Vagina (tissue), 2 donors: ENCODE data around the gene CXCR5. TPM values are rescaled to one million over a fixed set of nuclear protein-coding genes. Genes with fewer than 3 reads are reported as not detected.

Experiments used
- DNase-seq, 2 donors: peaks; one replicate each; pipeline ENCODE4 v3.0.0-alpha.2; 2017; ENCODE audit errors: extremely low spot score in 2 of 2
- H3K27ac ChIP-seq: fragments of 200-600 bp; sonication (generic); one replicate; pipeline ENCODE4 v1.5.1; 2019
- H3K27me3 ChIP-seq: fragments of 200-600 bp; sonication (generic); one replicate; pipeline ENCODE4 v1.5.1; 2019
- H3K36me3 ChIP-seq, 2 donors: fragments of 200-600 bp; sonication (generic); one replicate each; pipeline ENCODE4 v1.5.1; 2017 to 2019
- H3K4me1 ChIP-seq: fragments of 200-600 bp; sonication (generic); one replicate; pipeline ENCODE4 v1.5.1; 2019
- H3K4me3 ChIP-seq, 2 donors: fragments of 200-600 bp; sonication (generic); 1 replicate in 1 of 2; 2 replicates in 1 of 2; pipeline ENCODE4 v1.5.1; 2016 to 2019
- H3K9me3 ChIP-seq: fragments of 200-600 bp; sonication (generic); one replicate; pipeline ENCODE4 v1.5.1; 2019
- POLR2A ChIP-seq, 2 donors: fragments of 450-650 bp; IDR thresholded peaks; one replicate each; pipeline ENCODE4 v1.6.1; 2017; ENCODE audit warnings: antibody characterized with exemption in 2 of 2, mild to moderate bottlenecking in 2 of 2, moderate library complexity in 2 of 2
- POLR2AphosphoS5 ChIP-seq, 2 donors: sonication (generic); formaldehyde crosslinking; IDR thresholded peaks; one replicate each; pipeline ENCODE4 v1.9.0; 2017; ENCODE audit warnings: antibody characterized with exemption in 2 of 2, mild to moderate bottlenecking in 2 of 2, low read depth in 1 of 2; ENCODE audit not compliant: insufficient read depth in 1 of 2
- intact Hi-C: fragments of 100-400 bp; cut with DNase I; formaldehyde crosslinking; loops from one replicate; pipeline ENCODE4 v1.15.1; 2023
- total RNA-seq: library from RNA; depleted of rRNA; stranded (reverse); fragments of >200 nt; gene quantifications from one replicate; pipeline ENCODE4 v1.2.3, GENCODE V29; 2016
- TF ChIP-seq, protein P1 (sequence below), 3 experiments: fragments of 450-650 bp in 2 of 3; fragments of 200-600 bp in 1 of 3; sonication (generic) in 1 of 3; IDR thresholded peaks; one replicate each; pipeline ENCODE4 v1.5.1; 2017 to 2019; ENCODE audit warnings: antibody characterized with exemption in 3 of 3, mild to moderate bottlenecking in 2 of 3, moderate library complexity in 2 of 3

The CXCR5 gene
- total RNA-seq, 1 donor from 2014 or later: not detected

DNA sequence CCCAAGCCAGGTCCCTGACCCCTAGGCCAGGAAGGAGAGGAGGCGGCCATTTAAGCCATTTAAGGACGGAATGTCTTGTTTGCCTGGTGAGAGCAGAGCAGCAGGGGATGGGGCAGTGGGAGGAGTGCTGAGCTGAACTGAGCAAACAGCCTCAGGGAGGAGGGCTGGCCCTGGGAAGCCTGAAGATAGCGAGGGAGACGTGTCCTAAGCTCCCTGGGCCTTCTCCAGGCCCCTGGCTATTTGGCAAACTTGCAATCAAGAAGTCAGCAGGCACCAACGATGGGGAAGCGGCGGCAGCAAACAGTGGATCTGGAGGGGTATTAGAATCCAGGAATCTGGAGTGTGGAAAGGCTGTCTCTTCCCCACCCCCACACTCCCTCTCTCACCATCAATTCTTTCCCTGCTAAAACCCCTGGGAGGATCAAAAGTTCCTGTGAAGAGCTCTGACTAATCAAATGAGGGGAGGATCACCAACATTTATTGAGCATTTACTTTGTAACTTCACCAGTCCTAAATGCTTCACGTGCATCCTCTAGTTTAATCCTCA is 33.2 kb downstream of the CXCR5 start:
- intact Hi-C loops: no loop called here
- peaks cover 100% of the 10 kb centered on the region for H3K4me1 ChIP-seq
- peak overlapping the region; percentile 18 to 49 for H3K4me3 ChIP-seq
- H3K27ac ChIP-seq: peak overlapping the region; percentile 96
- no peaks in the 10 kb centered on the region for H3K27me3 ChIP-seq
- no peak for DNase-seq
- TF ChIP-seq POLR2AphosphoS5 (IDR thresholded peaks at IDR 0.05; ENCODE audit: insufficient read depth in 1 of 2, low read depth in 1 of 2): peak in 1 of 2 donors; percentile 52
- TF ChIP-seq, protein P1, sequence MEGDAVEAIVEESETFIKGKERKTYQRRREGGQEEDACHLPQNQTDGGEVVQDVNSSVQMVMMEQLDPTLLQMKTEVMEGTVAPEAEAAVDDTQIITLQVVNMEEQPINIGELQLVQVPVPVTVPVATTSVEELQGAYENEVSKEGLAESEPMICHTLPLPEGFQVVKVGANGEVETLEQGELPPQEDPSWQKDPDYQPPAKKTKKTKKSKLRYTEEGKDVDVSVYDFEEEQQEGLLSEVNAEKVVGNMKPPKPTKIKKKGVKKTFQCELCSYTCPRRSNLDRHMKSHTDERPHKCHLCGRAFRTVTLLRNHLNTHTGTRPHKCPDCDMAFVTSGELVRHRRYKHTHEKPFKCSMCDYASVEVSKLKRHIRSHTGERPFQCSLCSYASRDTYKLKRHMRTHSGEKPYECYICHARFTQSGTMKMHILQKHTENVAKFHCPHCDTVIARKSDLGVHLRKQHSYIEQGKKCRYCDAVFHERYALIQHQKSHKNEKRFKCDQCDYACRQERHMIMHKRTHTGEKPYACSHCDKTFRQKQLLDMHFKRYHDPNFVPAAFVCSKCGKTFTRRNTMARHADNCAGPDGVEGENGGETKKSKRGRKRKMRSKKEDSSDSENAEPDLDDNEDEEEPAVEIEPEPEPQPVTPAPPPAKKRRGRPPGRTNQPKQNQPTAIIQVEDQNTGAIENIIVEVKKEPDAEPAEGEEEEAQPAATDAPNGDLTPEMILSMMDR (IDR thresholded peaks at IDR 0.05): no peak
- H3K9me3 ChIP-seq: no peaks in the 10 kb centered on the region
- no peaks in the 10 kb centered on the region for H3K36me3 ChIP-seq

DNA sequence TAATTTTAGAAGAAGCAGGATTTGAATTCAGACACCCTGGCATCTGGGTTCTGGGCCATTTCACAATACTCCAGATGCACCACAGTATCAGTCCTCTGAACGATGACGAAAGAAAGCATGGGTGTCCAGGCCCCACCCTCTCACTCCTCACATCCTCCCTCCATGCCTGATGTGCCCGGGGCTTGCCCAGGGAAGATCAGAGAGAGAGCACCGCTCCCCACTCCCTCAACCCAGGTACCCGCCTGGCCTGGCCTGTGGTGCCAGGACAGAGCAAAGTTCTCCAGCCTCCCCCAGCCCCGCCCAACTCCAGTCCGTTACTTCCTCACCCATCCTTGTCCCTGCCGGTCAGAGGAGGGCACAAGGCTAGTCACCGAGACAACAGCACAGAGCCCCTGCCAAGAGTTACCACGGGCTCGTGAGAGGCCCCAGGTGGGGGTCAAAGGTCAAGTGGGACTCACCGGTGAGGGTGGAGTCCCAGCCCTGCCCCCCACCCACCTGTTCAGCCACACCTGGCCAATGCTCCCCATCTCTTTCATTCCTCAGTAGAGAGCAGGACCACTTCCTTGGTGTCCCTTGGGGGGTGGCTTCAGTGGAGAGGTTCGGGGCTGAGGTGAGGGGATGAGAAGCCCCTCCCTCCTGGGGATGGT is 33.9 kb downstream of the CXCR5 start:
- DNase-seq: no peak
- Histone ChIP-seq H3K4me1 (peaks cover 100% of the 10 kb centered on the region), H3K9me3 (no peaks in the 10 kb centered on the region), H3K4me3 (peak overlapping the region; percentile 49 to 100), H3K36me3 (no peaks in the 10 kb centered on the region), H3K27me3 (no peaks in the 10 kb centered on the region), H3K27ac (peak overlapping the region; percentile 96)
- TF ChIP-seq, protein P1 (IDR thresholded peaks at IDR 0.05): no peak
- peak; percentile 67 to 79 for TF ChIP-seq POLR2AphosphoS5 (IDR thresholded peaks at IDR 0.05; ENCODE audit: insufficient read depth in 1 of 2, low read depth in 1 of 2)
- TF ChIP-seq POLR2A (IDR thresholded peaks at IDR 0.05): peak in 1 of 2 donors; percentile 42
- intact Hi-C loops: no loop called here

DNA sequence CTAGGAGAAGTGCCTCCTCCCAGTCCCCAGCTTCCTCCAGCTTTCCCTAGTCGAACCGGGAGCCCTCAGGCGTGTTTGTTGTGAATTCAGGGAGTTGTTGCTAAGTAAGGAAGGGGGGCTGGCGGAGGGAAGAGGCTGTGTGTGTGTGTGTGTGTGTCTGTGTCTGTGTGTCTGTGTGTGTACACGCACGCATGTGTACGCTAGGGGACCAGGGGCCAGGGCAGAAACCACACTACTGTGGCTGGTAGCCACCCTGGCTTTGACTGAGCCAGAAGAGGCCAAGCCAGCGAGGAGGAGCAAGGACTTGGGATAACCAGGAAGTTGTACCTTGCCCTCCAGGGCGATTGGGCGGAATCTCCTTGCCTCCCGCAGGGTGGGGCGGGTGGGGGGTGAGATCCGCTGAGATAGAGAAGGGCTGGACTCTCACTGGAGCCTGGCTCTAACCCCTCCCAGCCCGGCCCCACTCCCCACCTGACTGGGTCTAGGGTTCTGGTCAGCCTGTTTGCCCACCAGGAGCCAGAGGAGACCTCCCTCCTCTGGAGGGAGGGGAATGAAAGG is 34.5 kb downstream of the CXCR5 start:
- H3K4me3 ChIP-seq: peak overlapping the region; percentile 49 to 100
- no peaks in the 10 kb centered on the region for H3K9me3 ChIP-seq
- intact Hi-C loops: no loop called here
- no peaks in the 10 kb centered on the region for H3K36me3 ChIP-seq
- H3K4me1 ChIP-seq: peaks cover 100% of the 10 kb centered on the region
- peak in 1 of 2 donors; percentile 35 for TF ChIP-seq POLR2A (IDR thresholded peaks at IDR 0.05)
- TF ChIP-seq, protein P1 (IDR thresholded peaks at IDR 0.05): no peak
- TF ChIP-seq POLR2AphosphoS5 (IDR thresholded peaks at IDR 0.05; ENCODE audit: insufficient read depth in 1 of 2, low read depth in 1 of 2): peak in 1 of 2 donors; percentile 2
- H3K27ac ChIP-seq: peak overlapping the region; percentile 96
- no peaks in the 10 kb centered on the region for H3K27me3 ChIP-seq
- no peak for DNase-seq

DNA sequence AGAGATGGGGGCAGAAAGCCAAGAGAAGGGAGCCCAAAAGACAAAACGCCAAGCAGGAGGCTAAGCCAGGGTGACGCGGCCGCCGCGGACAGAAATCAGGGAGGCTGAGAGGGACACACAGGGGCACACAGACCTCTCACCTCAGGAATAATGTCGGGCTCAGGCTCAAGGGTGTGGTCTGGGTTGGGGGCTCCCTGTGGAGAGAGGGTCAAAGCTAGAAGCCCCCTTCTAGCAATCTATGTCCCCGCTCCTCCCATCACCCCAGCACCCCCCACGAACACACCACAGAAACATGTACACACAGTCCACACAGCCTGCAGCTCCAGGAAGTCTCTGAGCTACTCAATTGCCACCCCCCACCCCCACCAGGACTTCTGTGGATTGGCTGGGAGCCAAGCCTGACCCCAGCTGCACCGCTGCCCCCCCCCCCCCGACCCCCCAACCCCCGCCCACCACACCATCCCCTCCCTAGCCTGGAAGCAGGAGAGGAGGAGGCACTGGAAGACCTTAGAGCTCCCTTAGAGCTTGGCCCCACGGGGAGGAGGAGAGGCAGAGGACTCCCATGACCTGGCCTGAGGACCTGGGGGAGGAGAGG is 35.1 kb downstream of the CXCR5 start:
- peak overlapping the region; percentile 49 to 100 for H3K4me3 ChIP-seq
- intact Hi-C loops: no loop called here

More for the DNA sequence above, 35.1 kb downstream of the CXCR5 start:
- no peak for TF ChIP-seq POLR2AphosphoS5 (IDR thresholded peaks at IDR 0.05; ENCODE audit: insufficient read depth in 1 of 2, low read depth in 1 of 2)
- TF ChIP-seq, protein P1 (IDR thresholded peaks at IDR 0.05): no peak
- no peak for TF ChIP-seq POLR2A (IDR thresholded peaks at IDR 0.05)
- H3K9me3 ChIP-seq: no peaks in the 10 kb centered on the region
- DNase-seq: no peak
- H3K36me3 ChIP-seq: no peaks in the 10 kb centered on the region
- peaks cover 100% of the 10 kb centered on the region for H3K4me1 ChIP-seq
- peak overlapping the region; percentile 96 for H3K27ac ChIP-seq
- no peaks in the 10 kb centered on the region for H3K27me3 ChIP-seq
